NCI-H2171 treated with DMSO at 0.1 percent for 48 hours (cell line): ENCODE results near the gene HYPK.

Source experiments
- DNase-seq: peaks from one replicate; lab custom pipeline; 2025; lab: John Stamatoyannopoulos, UW

The HYPK gene

GRCh38 chr15:43800286-43801141 lies at the start of gene HYPK:
Gene HYPK, plus strand, starts transcription at chr15:43800599. Its CDS starts 24 bp downstream, at chr15:43800623.
- DNase-seq = peak; percentile 89

GRCh38 chr15:43751885-43752284 lies 48.5 kb upstream of the HYPK start:
- DNase-seq = no peak

GRCh38 chr15:43762824-43763223 lies 37.6 kb upstream of the HYPK start:
- no peak for DNase-seq

- DNase-seq = no peak
These were observed 36.5 kb upstream of the HYPK start for GRCh38 chr15:43763819-43764446.

GRCh38 chr15:43769584-43770228 lies 30.7 kb upstream of the HYPK start:
- DNase-seq = peak; percentile 65

GRCh38 chr15:43771816-43772215 lies 28.6 kb upstream of the HYPK start:
- no peak for DNase-seq

GRCh38 chr15:43772624-43773023 lies 27.8 kb upstream of the HYPK start:
- DNase-seq = no peak

GRCh38 chr15:43774062-43774461 lies 26.3 kb upstream of the HYPK start:
- DNase-seq = no peak

GRCh38 chr15:43775411-43775965 lies 24.9 kb upstream of the HYPK start:
- DNase-seq = peak; percentile 93

GRCh38 chr15:43776101-43776717 lies 24.2 kb upstream of the HYPK start:
- DNase-seq = peak; percentile 76

- peak; percentile 89 for DNase-seq
These were observed 23.6 kb upstream of the HYPK start, which contains the start of gene ELL3 for GRCh38 chr15:43776718-43777266. Gene ELL3, minus strand, starts transcription at chr15:43776966. Its CDS starts 65 bp downstream, at chr15:43776901.

- peak; percentile 92 for DNase-seq
These were observed 23.0 kb upstream of the HYPK start for GRCh38 chr15:43777267-43777914.

- DNase-seq = no peak
These were observed 21.4 kb upstream of the HYPK start for GRCh38 chr15:43779016-43779415.

- peak; percentile 52 for DNase-seq
These were observed 11.0 kb upstream of the HYPK start for GRCh38 chr15:43789409-43789808.

GRCh38 chr15:43791993-43792760 lies 8.2 kb upstream of the HYPK start, which contains the start of gene SERF2:
Gene SERF2, plus strand, starts transcription at chr15:43792320. Its CDS starts 57 bp downstream, at chr15:43792377.
- DNase-seq = peak; percentile 99

GRCh38 chr15:43792761-43793476 lies 7.5 kb upstream of the HYPK start:
- DNase-seq = no peak

- no peak for DNase-seq
These were observed 6.8 kb upstream of the HYPK start for GRCh38 chr15:43793647-43794046.

- DNase-seq = no peak
These were observed 5.9 kb upstream of the HYPK start for GRCh38 chr15:43794269-43795037.

- DNase-seq = no peak
These were observed 5.2 kb upstream of the HYPK start for GRCh38 chr15:43795197-43795596.
